Measurements from ENCODE around the gene TSGA10IP. TPM values are rescaled to one million over a fixed set of nuclear protein-coding genes. Genes with fewer than 3 reads are reported as not detected.
"Not testable (repeated sequence)": the region's sequence is repeated elsewhere in the genome, so short reads cannot be mapped to it uniquely, and the experiment has no call there.

TSGA10IP gene
- total RNA-seq, 1 donor from 2014 or later, result not detected

- no peak for FAIRE-seq
Measured at GRCh38 chr11:65945941-65946558, 770 bp downstream of the TSGA10IP start.

GRCh38 chr11:65946655-65947054, 1.4 kb downstream of the TSGA10IP start:
- no peak for FAIRE-seq
- DNase-seq (ENCODE audit: low spot score in 2 of 2), result no peak

More at GRCh38 chr11:65945941-65946558, 770 bp downstream of the TSGA10IP start:
- no peak for DNase-seq (ENCODE audit: low spot score in 2 of 2)

- no peak for DNase-seq (ENCODE audit: low spot score in 2 of 2)
- no peak for FAIRE-seq
Measured at GRCh38 chr11:65947133-65947532, 1.9 kb downstream of the TSGA10IP start.

- DNase-seq (ENCODE audit: low spot score in 2 of 2), result no peak
- FAIRE-seq, result no peak
Measured at GRCh38 chr11:65947603-65948125, 2.4 kb downstream of the TSGA10IP start.

- FAIRE-seq, result not testable (repeated sequence)
Measured at GRCh38 chr11:65950711-65951110, 5.4 kb downstream of the TSGA10IP start.

GRCh38 chr11:65951641-65952040, 6.4 kb downstream of the TSGA10IP start:
- not testable (repeated sequence) for DNase-seq (ENCODE audit: low spot score in 2 of 2); FAIRE-seq

More at GRCh38 chr11:65950711-65951110, 5.4 kb downstream of the TSGA10IP start:
- DNase-seq (ENCODE audit: low spot score in 2 of 2), result not testable (repeated sequence)

GRCh38 chr11:65952052-65952521, 6.8 kb downstream of the TSGA10IP start:
- DNase-seq (ENCODE audit: low spot score in 2 of 2) (no peak), FAIRE-seq (no peak)

GRCh38 chr11:65953471-65953870, 8.2 kb downstream of the TSGA10IP start:
- DNase-seq (ENCODE audit: low spot score in 2 of 2), result no peak
- FAIRE-seq, result no peak

GRCh38 chr11:65954771-65955170, 9.5 kb downstream of the TSGA10IP start:
- FAIRE-seq, result no peak
- no peak for DNase-seq (ENCODE audit: low spot score in 2 of 2)

- no peak for FAIRE-seq
- no peak for DNase-seq (ENCODE audit: low spot score in 2 of 2)
Measured at GRCh38 chr11:65958291-65958690, 13.0 kb downstream of the TSGA10IP start.

GRCh38 chr11:65958774-65959420, 13.6 kb downstream of the TSGA10IP start:
- FAIRE-seq, result no peak
- no peak for DNase-seq (ENCODE audit: low spot score in 2 of 2)

GRCh38 chr11:65960824-65961266, 15.6 kb downstream of the TSGA10IP start:
- FAIRE-seq, result no peak
- DNase-seq (ENCODE audit: low spot score in 2 of 2), result no peak

GRCh38 chr11:65961267-65962140, 16.2 kb downstream of the TSGA10IP start, which contains the start of gene SART1:
TSS of gene SART1 (plus strand) at chr11:65961734. CDS start at chr11:65961781, 47 bp downstream.
- DNase-seq (ENCODE audit: low spot score in 2 of 2) (peak; percentile 99), FAIRE-seq (no peak)

- DNase-seq (ENCODE audit: low spot score in 2 of 2) (no peak), FAIRE-seq (no peak)
Measured at GRCh38 chr11:65962141-65962564, 16.9 kb downstream of the TSGA10IP start.

GRCh38 chr11:65964906-65965305, 19.6 kb downstream of the TSGA10IP start:
- DNase-seq (ENCODE audit: low spot score in 2 of 2) (no peak), FAIRE-seq (no peak)

GRCh38 chr11:65965986-65966762, 20.9 kb downstream of the TSGA10IP start:
- DNase-seq (ENCODE audit: low spot score in 2 of 2), result no peak
- FAIRE-seq, result no peak

GRCh38 chr11:65967329-65967934, 22.2 kb downstream of the TSGA10IP start:
- no peak for FAIRE-seq
- DNase-seq (ENCODE audit: low spot score in 2 of 2), result no peak

- no peak for FAIRE-seq
- DNase-seq (ENCODE audit: low spot score in 2 of 2), result no peak
Measured at GRCh38 chr11:65968600-65969482, 23.6 kb downstream of the TSGA10IP start.

Data from frontal cortex (tissue), 4 donors.